IMR-90 (cell line): ENCODE measurements around the gene MKRN2OS. TPM values are rescaled to one million over a fixed set of nuclear protein-coding genes. Genes with fewer than 3 reads are reported as not detected.

Source experiments
- ATAC-seq: fragments of 200-7000 bp; cut with Tn5 transposase; 2 replicates; pipeline ENCODE4 v1.9.1; 2020; ENCODE audit warnings: low read depth, mild to moderate bottlenecking, moderate library complexity
- BruUV-seq: library from RNA; stranded (reverse); fragments of 400-500 nt; replicated peaks from 2 replicates; lab custom pipeline; 2021; lab: Mats Ljungman, UMichigan
- CTCF ChIA-PET: fragments of 300-600 bp; formaldehyde crosslinking; extraction: SDS; loops from one replicate; lab custom pipeline; 2021; ENCODE audit warnings: antibody characterized with exemption; lab: Yijun Ruan, JAX
- POLR2A ChIA-PET: fragments of 300-600 bp; sonication (Branson Sonifier 250); formaldehyde crosslinking; loops from one replicate; lab custom pipeline; 2022; ENCODE audit warnings: antibody characterized with exemption; ENCODE audit not compliant: unreplicated experiment; lab: Charles Lee
- DNase-seq: peaks from one replicate; pipeline ENCODE4 v3.0.0; 2013
- H2AFZ ChIP-seq: replicated peaks from 2 replicates; pipeline ENCODE3; 2013; ENCODE audit warnings: low read length, mild to moderate bottlenecking; ENCODE audit not compliant: poor library complexity
- H2AK5ac ChIP-seq: 2 replicates; pipeline ENCODE4 v1.6.1; 2013; ENCODE audit warnings: low read depth, low read length, inconsistent platforms
- H2AK9ac ChIP-seq: replicated peaks from 2 replicates; pipeline ENCODE3; 2013; ENCODE audit warnings: mild to moderate bottlenecking, low read depth, low read length, moderate library complexity; ENCODE audit not compliant: poor library complexity
- H2BK120ac ChIP-seq: 2 replicates; pipeline ENCODE4 v1.6.1; 2013; ENCODE audit warnings: low read depth, low read length, inconsistent platforms
- H2BK15ac ChIP-seq: 3 replicates; pipeline ENCODE4 v1.6.1; 2013; ENCODE audit warnings: low read depth, low read length, inconsistent platforms
- H2BK20ac ChIP-seq: 2 replicates; pipeline ENCODE4 v1.6.1; 2013; ENCODE audit warnings: low read depth, mild to moderate bottlenecking, inconsistent platforms, low read length, moderate library complexity
- H2BK5ac ChIP-seq: 2 replicates; pipeline ENCODE4 v1.6.1; 2013; ENCODE audit warnings: mild to moderate bottlenecking, low read depth, low read length, inconsistent platforms; ENCODE audit not compliant: poor library complexity, severe bottlenecking
- H3K14ac ChIP-seq: replicated peaks from 2 replicates; pipeline ENCODE4 v1.6.1; 2013; ENCODE audit warnings: low read depth, low read length, inconsistent platforms
- H3K18ac ChIP-seq: 2 replicates; pipeline ENCODE4 v1.6.1; 2013; ENCODE audit warnings: low read depth, low read length, control low read depth
- H3K23ac ChIP-seq: 2 replicates; pipeline ENCODE4 v1.6.1; 2013; ENCODE audit warnings: low read depth, low read length, inconsistent platforms
- H3K27ac ChIP-seq: 2 replicates; pipeline ENCODE4 v1.5.1; 2013; ENCODE audit warnings: mild to moderate bottlenecking, control low read depth, low read length; ENCODE audit not compliant: insufficient read depth
- H3K27me3 ChIP-seq: 2 replicates; pipeline ENCODE4 v1.6.1; 2013; ENCODE audit warnings: low read length; ENCODE audit not compliant: control insufficient read depth, insufficient read depth
- H3K36me3 ChIP-seq: 2 replicates; pipeline ENCODE4 v1.6.1; 2013; ENCODE audit warnings: low read length, mixed read lengths; ENCODE audit not compliant: control insufficient read depth, insufficient read depth
- H3K4ac ChIP-seq: 2 replicates; pipeline ENCODE4 v1.6.1; 2013; ENCODE audit warnings: low read depth, low read length, inconsistent platforms
- H3K4me1 ChIP-seq: 2 replicates; pipeline ENCODE4 v1.6.1; 2013; ENCODE audit warnings: low read length, mixed read lengths; ENCODE audit not compliant: control insufficient read depth, insufficient read depth
- H3K4me2 ChIP-seq: 2 replicates; pipeline ENCODE4 v1.6.1; 2013; ENCODE audit warnings: low read depth, mild to moderate bottlenecking, control low read depth, low read length, moderate library complexity
- H3K4me3 ChIP-seq: 2 replicates; pipeline ENCODE4 v1.5.1; 2013; ENCODE audit warnings: low read depth, mild to moderate bottlenecking, control low read depth, low read length, moderate library complexity; ENCODE audit not compliant: insufficient read depth
- H3K56ac ChIP-seq: 2 replicates; pipeline ENCODE4 v1.6.1; 2013; ENCODE audit warnings: low read length, inconsistent platforms; ENCODE audit not compliant: insufficient read depth; ENCODE audit errors: extremely low read depth
- H3K79me1 ChIP-seq, 2 experiments: 2 replicates each; pipeline ENCODE4 v1.6.1; 2013; ENCODE audit warnings: low read length in 2 of 2, inconsistent platforms in 1 of 2, low read depth in 1 of 2
- H3K9ac ChIP-seq: 2 replicates; pipeline ENCODE4 v1.6.1; 2013; ENCODE audit warnings: low read depth, low read length, control low read depth
- H3K9me1 ChIP-seq: 2 replicates; pipeline ENCODE4 v1.6.1; 2013; ENCODE audit warnings: low read length, inconsistent platforms; ENCODE audit not compliant: insufficient read depth
- H3K9me3 ChIP-seq: 2 replicates; pipeline ENCODE4 v1.6.1; 2013; ENCODE audit warnings: low read length; ENCODE audit not compliant: control insufficient read depth, insufficient read depth
- H4K20me1 ChIP-seq: 2 replicates; pipeline ENCODE4 v1.6.1; 2013; ENCODE audit warnings: low read length, inconsistent platforms; ENCODE audit not compliant: insufficient read depth
- H4K5ac ChIP-seq: 2 replicates; pipeline ENCODE4 v1.6.1; 2013; ENCODE audit warnings: mild to moderate bottlenecking, low read depth, low read length, control low read depth
- H4K8ac ChIP-seq, 2 experiments: 2 replicates each; pipeline ENCODE4 v1.6.1; 2013; ENCODE audit warnings: low read depth in 2 of 2, low read length in 2 of 2, control low read depth in 1 of 2, inconsistent platforms in 1 of 2
- H4K91ac ChIP-seq: 2 replicates; pipeline ENCODE4 v1.6.1; 2013; ENCODE audit warnings: low read depth, low read length, inconsistent platforms; ENCODE audit not compliant: insufficient read depth
- BHLHE40 ChIP-seq: fragments of 150-350 bp; IDR thresholded peaks from 2 replicates; pipeline ENCODE4 v1.6.1; 2016; ENCODE audit warnings: mild to moderate bottlenecking, low read depth, low read length
- CEBPB ChIP-seq: IDR thresholded peaks from 2 replicates; pipeline ENCODE4 v1.6.1; 2012; ENCODE audit warnings: low read depth, low read length, improper control_type of control experiment
- CHD1 ChIP-seq: IDR thresholded peaks from 2 replicates; pipeline ENCODE4 v1.6.1; 2012; ENCODE audit warnings: low read depth, low read length, improper control_type of control experiment
- CTCF ChIP-seq: conservative IDR thresholded peaks from 2 replicates; pipeline ENCODE4 v1.5.1; 2012; ENCODE audit warnings: mild to moderate bottlenecking, low read depth, low read length, improper control_type of control experiment
- ELK1 ChIP-seq: fragments of 150-350 bp; IDR thresholded peaks from 2 replicates; pipeline ENCODE4 v1.6.1; 2016; ENCODE audit warnings: low read depth, mild to moderate bottlenecking, low read length, moderate library complexity, borderline replicate concordance
- FOS ChIP-seq: fragments of 150-350 bp; IDR thresholded peaks from 2 replicates; pipeline ENCODE4 v1.6.1; 2016; ENCODE audit warnings: low read depth, low read length
- MAFK ChIP-seq: IDR thresholded peaks from 2 replicates; pipeline ENCODE4 v1.6.1; 2012; ENCODE audit warnings: low read depth, low read length, improper control_type of control experiment
- MAZ ChIP-seq: IDR thresholded peaks from 2 replicates; pipeline ENCODE4 v1.6.1; 2012; ENCODE audit warnings: low read depth, mild to moderate bottlenecking, low read length, improper control_type of control experiment, moderate library complexity, borderline replicate concordance
- MXI1 ChIP-seq: IDR thresholded peaks from 2 replicates; pipeline ENCODE4 v1.6.1; 2012; ENCODE audit warnings: low read depth, mild to moderate bottlenecking, low read length, moderate library complexity, borderline replicate concordance
- NFE2L2 ChIP-seq: fragments of 150-350 bp; IDR thresholded peaks from 2 replicates; pipeline ENCODE4 v1.6.1; 2016; ENCODE audit warnings: low read depth, mild to moderate bottlenecking, low read length
- POLR2A ChIP-seq: IDR thresholded peaks from 2 replicates; pipeline ENCODE4 v1.6.1; 2012; ENCODE audit warnings: mild to moderate bottlenecking, low read depth, low read length
- RAD21 ChIP-seq: IDR thresholded peaks from 2 replicates; pipeline ENCODE4 v1.6.1; 2012; ENCODE audit warnings: low read length, improper control_type of control experiment
- RFX5 ChIP-seq: IDR thresholded peaks from 2 replicates; pipeline ENCODE4 v1.8.0; 2012; ENCODE audit warnings: low read depth, mild to moderate bottlenecking, low read length, moderate library complexity
- SMC3 ChIP-seq: fragments of 150-350 bp; IDR thresholded peaks from 2 replicates; pipeline ENCODE4 v1.6.1; 2016; ENCODE audit warnings: low read depth, mild to moderate bottlenecking, antibody characterized with exemption, low read length, moderate library complexity
- USF2 ChIP-seq: fragments of 150-350 bp; IDR thresholded peaks from 2 replicates; pipeline ENCODE4 v1.6.1; 2017; ENCODE audit warnings: mild to moderate bottlenecking, antibody characterized with exemption, low read length, low read depth
- WGBS, 2 experiments: methylation state at CpG; one replicate each; pipeline versions ENCODE4 v1.1.5 to v1.1.7; 2013; ENCODE audit warnings: missing lambda C conversion rate in 2 of 2; ENCODE audit not compliant: insufficient read length in 1 of 2; ENCODE audit errors: extremely low coverage in 2 of 2; 5-methylcytosine and 5-hydroxymethylcytosine counted together
- dilution Hi-C: fragments of 300-500 bp; cut with HindIII; formaldehyde crosslinking; loops from one replicate; pipeline ENCODE4 v1.14.3; 2018; ENCODE audit warnings: low sequenced_read_pairs; ENCODE audit not compliant: unreplicated experiment
- in situ Hi-C: fragments of 300-500 bp; cut with MboI; formaldehyde crosslinking; loops from 3 replicates; pipeline ENCODE4 v1.14.3; 2019; ENCODE audit warnings: low sequenced_read_pairs, inconsistent platforms, mixed read lengths
- intact Hi-C: fragments of 100-400 bp; cut with micrococcal nuclease; formaldehyde crosslinking; loops from 2 replicates; pipeline ENCODE4 v1.10.0; 2022
- polyA plus RNA-seq, 3 experiments: library from polyadenylated mRNA; depleted of rRNA; stranded (reverse); fragments of >200 nt; gene quantifications; 2 replicates each; pipeline ENCODE4 v1.2.3, GENCODE V29; 2012; ENCODE audit warnings: low replicate concordance in 1 of 3
- total RNA-seq: library from RNA; depleted of rRNA; stranded (reverse); fragments of >200 nt; gene quantifications from 2 replicates; pipeline ENCODE4 v1.2.3, GENCODE V29; 2012

MKRN2OS gene
- total and polyA plus RNA-seq, 2 of the 4 experiments (the other 2 are of a cell fraction) = not detected

- Histone ChIP-seq H3K14ac (no peak overlapping the region), H3K4me3 (no peak overlapping the region), H2BK120ac (no peak overlapping the region), H3K9me3 (no peaks in the 10 kb centered on the region), H3K79me1 (no peaks in the 10 kb centered on the region), H3K4ac (no peak overlapping the region), H4K8ac (no peak overlapping the region), H3K4me2 (no peak overlapping the region), H2BK5ac (no peak overlapping the region), H3K9ac (no peak overlapping the region), H4K91ac (no peak overlapping the region), H2BK20ac (no peak overlapping the region), H2AK9ac (no peak overlapping the region), H3K4me1 (no peaks in the 10 kb centered on the region), H4K20me1 (no peaks in the 10 kb centered on the region), H2BK15ac (no peak overlapping the region), H3K27ac (no peak overlapping the region), H3K9me1 (no peaks in the 10 kb centered on the region), H3K18ac (no peak overlapping the region), H3K36me3 (peaks cover 1% of the 10 kb centered on the region; the same call in 1 of the 2 replicates), H2AFZ (no peak overlapping the region), H2AK5ac (no peak overlapping the region), H3K23ac (no peak overlapping the region), H3K27me3 (no peaks in the 10 kb centered on the region), H3K56ac (no peak overlapping the region), H4K5ac (no peak overlapping the region)
- no CpG with 5 or more reads among the region's 11 CpGs for WGBS, 2 experiments
- intact Hi-C loops = no loop called here
- CTCF ChIA-PET = interaction anchor here (1.3 kb wide), 1 partner anchor 50 kb away, joined by 4 read pairs; no protein-coding TSS in a partner anchor
- ATAC-seq (no peak), DNase-seq (no peak)
- in situ Hi-C loops = no loop called here
- BruUV-seq = no TSS peak
- dilution Hi-C loops = no loop called here
- POLR2A ChIA-PET = no interaction called here
- no peak for TF ChIP-seq FOS
- no peak for TF ChIP-seq SMC3
- TF ChIP-seq RAD21 = no peak
- no peak for TF ChIP-seq RFX5
- TF ChIP-seq CTCF = no peak
- TF ChIP-seq MAZ = no peak
- no peak for TF ChIP-seq MAFK
- TF ChIP-seq ELK1 = no peak
- no peak for TF ChIP-seq MXI1
- TF ChIP-seq CEBPB = no peak
- TF ChIP-seq POLR2A = no peak
- TF ChIP-seq USF2 = no peak
- no peak for TF ChIP-seq CHD1
- no peak for TF ChIP-seq NFE2L2
- no peak for TF ChIP-seq BHLHE40
These were observed 437 bp downstream of the MKRN2OS start for GRCh38 chr3:12544652-12545472.
